ENCODE data around the gene DGLUCY.

Gene DGLUCY

DNA sequence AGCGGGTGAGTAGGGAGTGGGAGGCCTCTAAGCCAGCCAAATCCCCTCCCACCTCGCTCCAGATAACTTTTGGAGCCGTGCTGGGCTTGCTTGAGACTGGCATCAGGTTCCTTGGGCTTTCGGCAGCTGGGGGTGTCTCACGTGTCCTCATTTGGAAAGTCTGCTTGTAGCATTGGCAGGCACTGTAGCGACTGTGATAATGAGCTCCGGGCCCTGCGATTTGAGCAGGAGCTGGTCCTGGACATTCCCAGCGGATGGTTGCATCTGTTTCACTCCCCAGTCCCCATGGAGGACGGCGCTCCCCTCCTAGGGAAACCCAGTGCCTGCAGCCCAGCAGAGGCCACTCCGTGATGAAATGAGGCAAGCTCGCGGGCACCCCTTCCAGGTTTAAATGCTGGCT, 49.4 kb downstream of the DGLUCY start:
- Histone ChIP-seq H3K4me1 (ENCODE audit: insufficient read depth, low read length, poor library complexity, severe bottlenecking) (no peaks in the 10 kb centered on the region), H3K79me2 (ENCODE audit: insufficient read depth, low read length) (no peaks in the 10 kb centered on the region), H3K4me3 (ENCODE audit: low read length, poor library complexity, severe bottlenecking) (no peak overlapping the region), H3K9ac (ENCODE audit: low read depth, low read length, poor library complexity, severe bottlenecking) (no peak overlapping the region), H3K9me2 (replicated peaks; ENCODE audit: low read depth, low read length) (no peaks in the 10 kb centered on the region), H3K27me3 (ENCODE audit: insufficient read depth, low read length, poor library complexity, severe bottlenecking) (no peaks in the 10 kb centered on the region), H3K4me2 (ENCODE audit: low read depth, low read length, poor library complexity, severe bottlenecking) (no peak overlapping the region), H4K20me1 (ENCODE audit: insufficient read depth, low read length, poor library complexity, severe bottlenecking) (no peaks in the 10 kb centered on the region), H3F3A (ENCODE audit: low read depth) (no peaks in the 10 kb centered on the region), H3K9me3 (ENCODE audit: insufficient read depth, low read depth, low read length) (no peaks in the 10 kb centered on the region), H3K36me3 (ENCODE audit: insufficient read depth, low read length) (peaks cover 87% of the 10 kb centered on the region; the same call in 1 of the 2 replicates), H2AFZ (ENCODE audit: low read length) (no peak overlapping the region)
- TF ChIP-seq EZH2phosphoT487 (IDR thresholded peaks at IDR 0.05; ENCODE audit: borderline replicate concordance), result no peak
- TF ChIP-seq, protein P1, sequence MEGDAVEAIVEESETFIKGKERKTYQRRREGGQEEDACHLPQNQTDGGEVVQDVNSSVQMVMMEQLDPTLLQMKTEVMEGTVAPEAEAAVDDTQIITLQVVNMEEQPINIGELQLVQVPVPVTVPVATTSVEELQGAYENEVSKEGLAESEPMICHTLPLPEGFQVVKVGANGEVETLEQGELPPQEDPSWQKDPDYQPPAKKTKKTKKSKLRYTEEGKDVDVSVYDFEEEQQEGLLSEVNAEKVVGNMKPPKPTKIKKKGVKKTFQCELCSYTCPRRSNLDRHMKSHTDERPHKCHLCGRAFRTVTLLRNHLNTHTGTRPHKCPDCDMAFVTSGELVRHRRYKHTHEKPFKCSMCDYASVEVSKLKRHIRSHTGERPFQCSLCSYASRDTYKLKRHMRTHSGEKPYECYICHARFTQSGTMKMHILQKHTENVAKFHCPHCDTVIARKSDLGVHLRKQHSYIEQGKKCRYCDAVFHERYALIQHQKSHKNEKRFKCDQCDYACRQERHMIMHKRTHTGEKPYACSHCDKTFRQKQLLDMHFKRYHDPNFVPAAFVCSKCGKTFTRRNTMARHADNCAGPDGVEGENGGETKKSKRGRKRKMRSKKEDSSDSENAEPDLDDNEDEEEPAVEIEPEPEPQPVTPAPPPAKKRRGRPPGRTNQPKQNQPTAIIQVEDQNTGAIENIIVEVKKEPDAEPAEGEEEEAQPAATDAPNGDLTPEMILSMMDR (conservative IDR thresholded peaks at IDR 0.05; ENCODE audit: low read length), result no peak

DNA sequence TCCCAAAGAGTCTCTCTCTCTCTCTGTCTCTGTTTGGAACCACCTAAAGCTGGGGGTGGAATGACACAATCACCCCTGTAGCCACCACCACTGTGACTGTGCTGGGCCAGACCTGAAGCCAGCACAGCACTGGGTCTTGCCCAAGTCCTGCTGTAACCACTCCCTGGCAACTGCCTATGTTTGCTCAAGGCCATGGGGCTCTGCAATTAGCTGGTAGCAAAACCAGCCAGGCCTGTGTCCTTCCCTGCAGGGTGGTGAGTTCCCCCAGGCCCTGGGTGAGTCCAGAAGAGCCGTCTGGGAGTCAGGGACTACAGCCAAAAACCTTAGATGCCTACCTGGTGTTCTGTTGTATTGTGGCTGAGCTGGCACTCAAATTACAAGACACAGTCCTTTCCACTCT, 50.8 kb downstream of the DGLUCY start:
- H3K27me3 ChIP-seq (ENCODE audit: insufficient read depth, low read length, poor library complexity, severe bottlenecking), result no peaks in the 10 kb centered on the region
- H3F3A ChIP-seq (ENCODE audit: low read depth), result no peaks in the 10 kb centered on the region
- peaks cover 81% of the 10 kb centered on the region; the same call in 1 of the 2 replicates for H3K36me3 ChIP-seq (ENCODE audit: insufficient read depth, low read length)

DNA sequence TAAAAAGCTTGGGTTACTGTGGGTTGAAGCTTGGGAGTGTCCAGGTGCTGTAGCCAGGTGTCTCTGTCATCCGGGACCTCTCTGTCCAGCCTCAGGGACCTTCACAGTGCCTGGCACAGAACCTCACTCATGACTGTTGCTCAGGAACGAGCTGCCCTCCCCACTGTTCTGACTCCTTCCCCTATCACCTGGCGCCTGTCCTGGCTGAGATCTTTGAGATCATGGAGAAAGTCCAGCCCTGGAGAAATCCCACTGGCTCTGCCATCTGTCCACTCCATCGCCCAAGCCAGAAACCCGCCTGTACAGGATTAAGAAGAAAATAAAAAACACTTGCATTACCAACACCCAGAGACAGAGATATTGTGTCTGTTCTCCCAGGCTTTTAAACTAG, 53.5 kb downstream of the DGLUCY start:
- no peaks in the 10 kb centered on the region for H3K9me3 ChIP-seq (ENCODE audit: insufficient read depth, low read depth, low read length)
- H3K79me2 ChIP-seq (ENCODE audit: insufficient read depth, low read length), result no peaks in the 10 kb centered on the region
- H3K9ac ChIP-seq (ENCODE audit: low read depth, low read length, poor library complexity, severe bottlenecking), result no peak overlapping the region
- H3K4me2 ChIP-seq (ENCODE audit: low read depth, low read length, poor library complexity, severe bottlenecking), result no peak overlapping the region
- no peaks in the 10 kb centered on the region for H4K20me1 ChIP-seq (ENCODE audit: insufficient read depth, low read length, poor library complexity, severe bottlenecking)
- H3K9me2 ChIP-seq (replicated peaks; ENCODE audit: low read depth, low read length), result no peaks in the 10 kb centered on the region
- H3K27me3 ChIP-seq (ENCODE audit: insufficient read depth, low read length, poor library complexity, severe bottlenecking), result no peaks in the 10 kb centered on the region
- no peak for TF ChIP-seq EZH2phosphoT487 (IDR thresholded peaks at IDR 0.05; ENCODE audit: borderline replicate concordance)
- TF ChIP-seq, protein P1 (conservative IDR thresholded peaks at IDR 0.05; ENCODE audit: low read length), result no peak
- H3K36me3 ChIP-seq (ENCODE audit: insufficient read depth, low read length), result peaks cover 63% of the 10 kb centered on the region; the same call in 1 of the 2 replicates
- no peaks in the 10 kb centered on the region for H3K4me1 ChIP-seq (ENCODE audit: insufficient read depth, low read length, poor library complexity, severe bottlenecking)
- no peak overlapping the region for H2AFZ ChIP-seq (ENCODE audit: low read length)
- H3F3A ChIP-seq (ENCODE audit: low read depth), result no peaks in the 10 kb centered on the region
- H3K4me3 ChIP-seq (ENCODE audit: low read length, poor library complexity, severe bottlenecking), result no peak overlapping the region

More for the DNA sequence above, 50.8 kb downstream of the DGLUCY start:
- Histone ChIP-seq H4K20me1 (ENCODE audit: insufficient read depth, low read length, poor library complexity, severe bottlenecking) (no peaks in the 10 kb centered on the region), H2AFZ (ENCODE audit: low read length) (no peak overlapping the region), H3K9ac (ENCODE audit: low read depth, low read length, poor library complexity, severe bottlenecking) (no peak overlapping the region), H3K9me3 (ENCODE audit: insufficient read depth, low read depth, low read length) (no peaks in the 10 kb centered on the region), H3K4me3 (ENCODE audit: low read length, poor library complexity, severe bottlenecking) (no peak overlapping the region), H3K79me2 (ENCODE audit: insufficient read depth, low read length) (no peaks in the 10 kb centered on the region), H3K4me1 (ENCODE audit: insufficient read depth, low read length, poor library complexity, severe bottlenecking) (no peaks in the 10 kb centered on the region), H3K4me2 (ENCODE audit: low read depth, low read length, poor library complexity, severe bottlenecking) (no peak overlapping the region), H3K9me2 (replicated peaks; ENCODE audit: low read depth, low read length) (no peaks in the 10 kb centered on the region)
- TF ChIP-seq, protein P1 (conservative IDR thresholded peaks at IDR 0.05; ENCODE audit: low read length), result no peak
- TF ChIP-seq EZH2phosphoT487 (IDR thresholded peaks at IDR 0.05; ENCODE audit: borderline replicate concordance), result no peak
